ENCODE measurements around the gene PPOX. TPM values are rescaled to one million over a fixed set of nuclear protein-coding genes. Genes with fewer than 3 reads are reported as not detected.

The PPOX gene
- polyA plus RNA-seq (ENCODE audit: insufficient read length in 4 of 4): 10 to 100 TPM; 34.6 to 62.0 (median 49.4) TPM

DNA sequence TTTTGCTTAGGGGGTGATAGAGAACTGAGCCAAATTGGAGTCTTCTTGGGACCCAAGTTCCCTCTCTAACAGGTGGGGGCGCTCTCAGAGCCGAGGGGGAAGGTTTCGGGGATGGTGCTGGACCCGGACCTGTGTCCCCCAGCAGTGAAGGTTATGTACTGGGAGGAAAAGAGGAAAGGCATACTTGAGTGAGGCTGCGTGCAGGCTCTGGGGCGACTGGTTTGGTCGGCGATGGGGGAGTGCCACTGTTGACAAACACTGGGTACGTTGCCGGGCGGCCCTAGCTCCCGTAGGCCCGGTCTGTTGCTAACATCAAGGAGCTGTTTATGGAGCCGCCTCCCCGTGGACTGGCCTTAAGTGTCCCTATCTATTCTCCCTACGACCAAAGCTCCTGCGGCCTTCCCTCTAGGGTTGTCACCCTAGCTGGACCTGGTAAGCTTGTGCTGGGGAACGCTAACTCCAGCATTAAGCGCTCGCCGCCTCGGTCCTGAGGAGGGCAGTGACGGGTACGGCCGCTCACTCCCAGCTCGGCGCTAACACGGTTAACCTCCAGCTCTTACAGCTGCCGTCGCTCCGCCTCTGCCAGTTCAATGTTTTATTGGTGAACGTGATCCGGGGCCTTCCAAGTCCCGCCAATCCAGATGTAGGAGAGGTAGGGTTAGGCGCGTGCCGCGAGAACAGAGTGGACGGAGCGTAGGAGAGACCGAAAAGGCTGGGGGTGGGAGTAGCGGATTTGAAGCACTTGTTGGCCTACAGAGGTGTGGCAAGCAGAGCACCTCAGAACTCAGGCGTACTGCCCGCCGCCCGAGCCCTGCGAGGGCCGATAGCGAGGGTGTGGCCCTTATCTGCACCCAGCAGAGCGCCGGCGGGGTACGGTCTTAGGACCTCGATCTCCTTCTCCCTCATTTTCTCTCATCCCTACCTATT, at the start of gene PPOX:
TSS of gene PPOX (plus strand) at position 685 of the 927 bp plus-strand sequence. CDS start 422 bp downstream, outside the sequence.
- peak; percentile 87 to 97 (median 94) for DNase-seq (ENCODE audit: low read depth in 4 of 4, low spot score in 2 of 4)

DNA sequence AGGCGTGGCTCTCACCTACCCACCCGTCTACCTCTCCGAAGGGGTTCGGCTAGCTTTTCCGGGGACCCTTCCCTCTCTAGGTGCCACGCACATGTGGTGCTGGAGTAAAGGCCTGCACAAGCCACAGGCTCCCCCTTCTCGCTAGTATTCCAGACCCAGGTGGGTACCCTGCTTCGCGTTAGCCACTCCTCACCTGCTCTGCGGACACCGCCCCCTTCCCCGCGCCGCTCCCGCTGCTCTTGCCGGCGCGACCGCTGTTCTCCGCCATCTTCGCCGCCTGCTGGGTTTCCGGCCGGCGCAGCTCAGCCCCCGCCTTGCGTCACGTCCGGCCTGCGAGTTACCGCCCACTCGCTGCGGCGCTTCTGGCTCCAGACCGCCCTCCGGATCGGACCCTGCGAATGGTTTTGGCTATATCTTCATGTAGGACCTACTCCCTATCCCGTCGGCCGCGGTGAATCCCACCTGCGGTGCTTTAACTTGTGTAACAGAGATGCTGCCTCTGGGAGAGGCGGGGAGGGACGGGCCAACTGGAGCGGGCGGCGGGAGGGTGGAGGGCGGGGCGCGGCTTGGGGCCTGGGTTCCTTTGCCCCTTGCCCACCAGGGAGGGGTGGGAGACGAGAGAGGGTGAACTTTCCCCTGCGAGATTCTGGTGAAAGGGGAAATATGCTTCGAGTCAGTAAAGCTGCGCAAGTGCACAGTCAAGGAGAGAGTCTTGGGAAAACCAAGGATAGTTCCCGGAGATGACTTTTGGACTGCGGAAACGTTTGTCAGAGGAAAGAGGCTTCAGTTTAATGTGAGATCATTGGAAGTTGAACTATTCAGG, 48.3 kb upstream of the PPOX start, which contains the start of the genes NIT1 and PFDN2:
TSS of gene NIT1 (plus strand) at position 347 of the 823 bp plus-strand sequence. CDS start at position 419, 72 bp downstream.
TSS of gene PFDN2 (minus strand) at position 279 of the 823 bp plus-strand sequence. CDS start at position 268, 11 bp downstream.
- peak in 3 of 4 donors; percentile 79 to 82 (median 80) for DNase-seq (ENCODE audit: low read depth in 4 of 4, low spot score in 2 of 4)

DNA sequence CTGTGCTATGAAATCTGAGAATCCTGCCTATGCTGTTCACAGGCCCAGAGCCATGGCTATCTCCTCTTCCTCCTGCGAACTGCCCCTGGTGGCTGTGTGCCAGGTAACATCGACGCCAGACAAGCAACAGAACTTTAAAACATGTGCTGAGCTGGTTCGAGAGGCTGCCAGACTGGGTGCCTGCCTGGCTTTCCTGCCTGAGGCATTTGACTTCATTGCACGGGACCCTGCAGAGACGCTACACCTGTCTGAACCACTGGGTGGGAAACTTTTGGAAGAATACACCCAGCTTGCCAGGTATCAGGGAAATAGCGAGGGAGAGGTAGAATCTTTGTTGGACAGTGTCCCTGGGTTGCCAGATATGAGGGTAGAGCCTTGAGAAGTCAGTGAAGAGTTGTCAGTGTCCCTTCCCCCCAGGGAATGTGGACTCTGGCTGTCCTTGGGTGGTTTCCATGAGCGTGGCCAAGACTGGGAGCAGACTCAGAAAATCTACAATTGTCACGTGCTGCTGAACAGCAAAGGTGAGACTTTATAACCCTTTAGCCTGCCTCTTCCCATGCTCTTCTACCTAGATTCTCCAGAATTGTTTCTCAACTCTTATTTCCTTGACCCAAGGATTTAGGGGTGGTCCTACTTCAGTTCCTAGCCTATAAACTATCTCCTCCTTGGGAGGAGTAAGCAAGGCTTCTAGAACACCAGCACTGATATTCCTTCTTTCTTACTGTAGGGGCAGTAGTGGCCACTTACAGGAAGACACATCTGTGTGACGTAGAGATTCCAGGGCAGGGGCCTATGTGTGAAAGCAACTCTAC, 46.9 kb upstream of the PPOX start:
- no peak for DNase-seq (ENCODE audit: low read depth in 4 of 4, low spot score in 2 of 4)

DNA sequence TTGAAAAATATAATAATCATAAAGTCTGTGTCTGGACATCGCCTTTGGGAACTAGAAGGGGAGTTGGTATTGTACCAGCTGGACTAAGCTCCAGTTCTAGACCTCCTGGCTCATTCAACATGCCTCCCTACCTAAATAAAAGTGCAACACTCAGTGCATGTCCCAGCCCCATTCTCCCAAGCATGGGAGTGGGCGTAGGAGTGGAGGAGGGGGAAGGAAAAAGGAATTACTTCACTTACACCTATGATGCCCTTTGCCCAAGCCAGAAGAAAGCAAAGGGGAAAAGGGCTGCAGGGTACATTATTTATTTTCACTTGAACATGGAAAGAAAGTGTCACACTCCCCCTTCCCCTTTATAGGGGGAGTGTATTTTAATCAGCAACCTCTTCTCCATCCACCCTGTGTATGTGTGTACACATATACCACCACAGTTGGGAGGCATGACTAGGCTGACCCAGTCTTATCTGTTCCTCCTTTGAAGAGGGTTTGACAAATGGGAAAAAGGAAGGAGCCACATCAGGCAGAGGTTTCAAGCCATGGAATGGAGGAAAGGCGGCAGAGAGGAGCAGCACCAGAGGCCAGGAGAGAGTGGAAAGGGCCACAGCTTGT, 45.1 kb upstream of the PPOX start:
- DNase-seq (ENCODE audit: low read depth in 4 of 4, low spot score in 2 of 4): no peak

DNA sequence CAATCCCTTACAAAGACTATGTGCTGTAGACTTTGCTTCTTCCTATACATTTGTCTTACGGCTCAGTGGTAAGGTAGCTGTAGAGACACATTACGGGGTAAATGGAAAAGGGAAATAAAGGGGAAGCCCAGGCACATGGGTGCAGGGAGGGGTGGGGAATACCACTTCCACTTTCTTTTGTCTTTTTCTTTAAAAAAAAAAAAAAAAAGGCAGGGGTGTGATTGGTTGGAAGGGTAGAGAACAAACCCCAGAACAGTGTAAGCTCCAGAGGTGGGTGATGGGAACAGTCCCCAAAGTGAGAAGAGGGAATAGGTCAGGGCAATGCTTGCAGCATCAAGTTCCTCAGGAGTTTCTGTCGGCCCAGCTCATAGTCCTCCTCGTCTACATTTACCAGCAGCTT, 44.4 kb upstream of the PPOX start:
- DNase-seq (ENCODE audit: low read depth in 4 of 4, low spot score in 2 of 4): no peak

DNA sequence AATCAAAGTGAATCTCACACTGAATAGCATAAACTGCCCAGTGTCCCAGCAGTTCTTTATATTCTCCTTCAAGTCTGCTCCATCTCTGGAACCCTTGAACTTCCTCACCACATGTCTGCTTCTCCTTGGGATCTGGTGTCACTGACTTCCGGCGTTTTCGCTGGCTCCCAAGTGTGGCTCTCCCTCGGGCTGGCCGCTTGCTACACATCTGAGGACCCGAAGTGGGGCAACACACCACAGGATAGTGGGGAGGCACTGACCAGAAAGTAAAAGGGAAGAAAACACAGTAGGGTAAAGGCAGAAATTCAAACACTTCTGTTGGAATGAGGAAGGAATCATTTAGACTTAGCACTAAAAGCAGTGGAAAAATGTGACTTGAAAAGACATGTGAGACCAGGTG, 43.3 kb upstream of the PPOX start:
- DNase-seq (ENCODE audit: low read depth in 4 of 4, low spot score in 2 of 4): no peak

DNA sequence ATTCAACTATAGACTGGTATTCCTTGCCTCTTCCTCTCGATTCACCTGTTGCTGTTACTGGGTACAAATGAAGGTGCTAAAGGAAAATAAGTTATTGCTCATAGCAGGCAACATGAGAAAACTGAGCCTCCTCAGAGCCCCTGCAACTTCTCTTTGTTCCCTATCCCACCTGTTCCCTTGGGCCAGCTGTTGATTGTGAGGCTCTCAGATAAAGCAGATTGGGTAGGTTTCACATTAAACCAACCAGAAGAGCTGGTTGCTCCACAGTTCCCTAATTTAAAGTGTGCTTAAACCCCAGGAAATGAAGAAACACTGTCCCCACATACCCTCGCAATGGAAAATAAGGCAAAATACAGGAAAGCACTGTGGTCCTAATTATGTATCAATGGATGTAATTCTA, 38.6 kb upstream of the PPOX start:
- no peak for DNase-seq (ENCODE audit: low read depth in 4 of 4, low spot score in 2 of 4)

DNA sequence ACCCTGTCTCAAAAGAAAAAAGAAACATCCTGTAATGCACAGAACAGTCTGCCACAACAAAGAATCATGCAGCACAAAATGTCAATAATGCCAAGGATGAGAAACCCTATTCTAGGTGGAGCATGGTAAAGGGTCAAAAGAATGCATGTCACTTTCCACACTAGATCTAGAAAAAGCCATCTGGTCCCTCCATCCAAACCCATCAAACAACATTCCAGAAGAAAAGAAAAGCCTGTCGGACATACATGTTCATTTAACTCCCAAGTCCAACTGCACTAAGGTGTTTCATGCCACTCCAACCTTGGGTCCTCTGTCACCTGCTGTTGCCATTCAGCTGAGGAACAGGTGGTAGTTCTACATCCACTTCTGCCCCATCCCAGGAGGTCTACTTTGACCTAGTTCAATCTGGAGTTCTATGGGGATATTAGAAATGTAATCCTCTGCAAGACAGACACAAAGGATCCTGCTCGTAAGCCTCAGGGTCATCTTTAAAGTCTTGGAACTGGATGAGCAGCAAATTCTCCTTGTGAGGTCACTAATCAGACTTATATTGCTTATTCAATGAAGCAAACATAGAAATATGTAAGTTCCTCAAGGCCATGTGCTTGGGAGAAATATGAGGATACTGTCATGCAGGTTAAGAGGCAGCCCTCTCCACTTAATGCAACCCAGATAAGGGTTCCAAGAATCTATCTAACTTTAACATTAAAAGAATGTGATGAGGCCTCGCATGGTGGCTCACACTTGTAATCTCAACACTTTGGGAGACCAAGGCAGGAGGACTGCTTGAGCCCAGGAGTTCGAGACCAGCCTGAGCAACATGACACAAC, 37.4 kb upstream of the PPOX start:
- no peak for DNase-seq (ENCODE audit: low read depth in 4 of 4, low spot score in 2 of 4)

DNA sequence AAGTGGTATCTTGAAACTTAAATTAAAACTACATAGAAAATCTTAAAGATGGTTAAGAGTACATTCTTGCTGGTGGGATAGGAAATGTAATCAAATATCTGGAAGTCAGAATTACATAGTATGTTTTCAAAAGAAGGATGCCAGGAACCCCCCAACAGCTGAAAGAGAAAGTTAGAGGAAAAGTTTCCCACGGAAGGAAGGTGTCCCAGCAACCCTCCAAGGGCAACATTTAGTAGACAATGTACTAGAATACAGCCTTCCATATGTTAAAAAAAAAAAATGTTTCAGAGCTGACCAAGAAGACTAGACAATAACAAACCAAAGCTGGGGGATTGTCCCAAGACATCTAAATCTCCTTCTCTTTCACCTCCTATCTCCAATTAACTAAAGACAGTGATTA, 36.0 kb upstream of the PPOX start:
- no peak for DNase-seq (ENCODE audit: low read depth in 4 of 4, low spot score in 2 of 4)

DNA sequence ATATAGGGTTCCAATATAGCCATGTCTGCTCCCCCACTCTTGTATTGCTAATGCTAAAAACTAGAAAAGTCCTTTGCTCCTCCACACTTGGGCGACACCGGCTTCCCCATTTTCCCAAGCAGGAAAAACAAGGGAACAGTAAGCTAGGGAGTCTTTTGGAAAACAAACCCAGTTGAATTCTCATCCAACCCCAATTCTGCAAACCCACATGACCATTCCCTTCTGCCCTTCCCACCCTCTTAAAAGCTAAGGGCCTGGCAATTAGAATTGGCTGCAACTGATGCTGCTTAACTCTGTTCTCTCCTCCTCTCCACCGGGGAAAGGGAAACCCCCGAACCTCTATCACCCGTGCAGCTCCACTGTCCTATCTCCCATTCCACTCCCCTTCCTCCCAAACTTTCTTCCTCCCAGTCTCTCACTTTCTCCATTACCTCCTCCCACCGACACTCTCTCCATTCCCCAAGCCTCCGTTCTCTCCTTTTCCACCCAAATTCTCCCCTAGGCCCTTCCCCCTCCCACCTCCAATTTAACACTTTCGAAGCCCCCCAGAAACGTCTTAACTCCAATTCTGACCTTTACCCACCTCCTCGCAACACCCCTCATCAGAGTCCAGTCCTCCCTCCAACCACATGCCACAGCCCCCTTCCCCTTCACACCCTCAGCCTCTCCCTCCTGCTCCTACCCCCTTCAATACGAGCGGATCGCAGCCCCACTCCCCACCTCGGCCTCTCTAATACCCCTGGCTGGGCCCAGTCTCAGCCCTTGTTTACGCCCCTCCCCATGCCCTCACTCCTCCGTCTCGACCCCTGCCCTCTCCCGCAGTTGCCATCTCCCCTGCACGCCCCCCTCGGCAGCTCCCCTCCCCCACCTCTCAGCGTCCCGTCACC, 34.5 kb upstream of the PPOX start:
- peak in 1 of 4 donors; percentile 48 for DNase-seq (ENCODE audit: low read depth in 4 of 4, low spot score in 2 of 4)

DNA sequence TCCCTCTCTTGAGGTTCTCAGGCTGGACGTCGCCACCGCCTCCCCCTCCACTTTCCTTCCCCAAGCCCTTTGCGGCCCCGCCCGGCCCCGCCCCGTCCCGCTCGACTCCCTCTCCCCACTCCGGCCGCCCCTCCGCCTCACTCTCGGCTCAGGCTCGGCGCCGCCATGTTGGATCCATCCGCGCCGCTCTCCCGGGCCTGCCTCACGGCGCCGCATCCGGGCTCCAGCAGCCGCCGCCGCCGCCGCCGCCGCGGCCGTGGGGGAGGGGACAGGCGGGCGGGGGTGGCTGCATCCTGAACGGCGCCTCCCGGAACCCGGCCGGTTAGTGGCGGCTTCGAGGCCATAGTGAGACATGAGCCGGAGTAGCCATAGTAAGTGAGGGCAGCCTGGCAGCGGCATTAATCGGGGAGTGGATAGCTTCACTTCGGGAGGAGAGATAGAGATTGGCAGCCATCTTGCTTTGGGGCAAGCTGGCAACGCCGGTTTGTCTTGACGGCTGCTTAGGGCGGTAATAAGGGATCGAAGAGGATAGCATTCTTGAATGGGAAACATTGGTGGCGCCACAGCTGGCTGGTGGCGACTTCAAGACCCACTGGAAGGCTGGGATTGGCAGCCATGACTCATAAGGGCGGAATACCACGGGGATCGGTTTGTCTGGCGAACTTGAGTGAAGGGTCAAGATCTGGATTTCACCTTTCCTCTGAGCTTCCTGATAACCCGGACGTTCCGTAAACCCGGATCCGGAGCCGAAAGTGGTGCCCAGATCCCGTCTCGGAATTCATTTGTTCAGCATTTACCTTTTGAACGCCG, 33.6 kb upstream of the PPOX start, which contains the start of gene DEDD:
TSS of gene DEDD (minus strand) at position 258 of the 810 bp plus-strand sequence. CDS start 8,205 bp downstream, outside the sequence.
- DNase-seq (ENCODE audit: low read depth in 4 of 4, low spot score in 2 of 4): peak; percentile 76 to 90 (median 88)

DNA sequence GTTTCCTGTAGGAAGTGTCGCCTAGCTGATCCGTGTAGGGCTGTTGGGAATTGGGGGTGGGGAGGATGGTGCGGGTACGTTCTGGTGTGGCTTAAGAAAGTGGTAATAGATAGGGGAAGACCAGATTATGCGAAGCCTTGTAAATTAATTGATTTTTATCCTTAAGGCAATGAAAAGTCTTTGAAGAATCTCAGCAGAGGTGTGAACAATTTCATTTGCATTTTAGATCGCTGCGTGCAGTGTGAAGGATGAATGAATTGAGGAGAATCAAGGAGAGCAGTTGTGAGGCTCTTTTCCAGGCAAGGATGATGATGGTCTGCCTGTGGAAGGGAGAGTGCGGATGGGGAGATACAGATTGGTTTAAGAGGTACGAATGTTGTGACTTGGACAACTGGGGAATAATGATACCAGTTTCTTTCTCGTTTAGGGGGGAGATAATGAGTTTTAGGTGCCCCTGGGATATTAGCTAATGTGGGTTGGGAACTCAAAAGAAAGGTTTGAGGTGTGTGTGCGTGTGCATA, 32.9 kb upstream of the PPOX start:
- no peak for DNase-seq (ENCODE audit: low read depth in 4 of 4, low spot score in 2 of 4)

DNA sequence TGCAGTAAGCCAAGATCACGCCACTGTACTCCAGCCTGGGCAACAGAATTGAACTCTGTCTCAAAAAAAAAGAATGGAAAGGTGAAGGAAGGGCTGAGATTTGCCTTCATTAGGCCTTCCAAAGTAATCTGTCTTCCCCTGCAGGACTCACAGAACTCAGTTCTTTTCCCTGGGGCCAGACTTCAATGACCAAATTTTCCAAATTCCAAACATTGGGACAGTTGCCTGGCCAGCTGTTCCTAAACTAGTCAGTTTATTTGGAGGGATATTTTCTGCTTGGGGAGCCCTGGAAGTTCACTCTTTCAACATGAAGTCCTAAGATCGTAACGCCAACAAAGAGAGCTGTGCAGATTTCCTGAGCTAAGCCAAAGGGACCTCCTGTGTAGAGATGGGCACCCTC, 28.3 kb upstream of the PPOX start:
- DNase-seq (ENCODE audit: low read depth in 4 of 4, low spot score in 2 of 4): no peak

DNA sequence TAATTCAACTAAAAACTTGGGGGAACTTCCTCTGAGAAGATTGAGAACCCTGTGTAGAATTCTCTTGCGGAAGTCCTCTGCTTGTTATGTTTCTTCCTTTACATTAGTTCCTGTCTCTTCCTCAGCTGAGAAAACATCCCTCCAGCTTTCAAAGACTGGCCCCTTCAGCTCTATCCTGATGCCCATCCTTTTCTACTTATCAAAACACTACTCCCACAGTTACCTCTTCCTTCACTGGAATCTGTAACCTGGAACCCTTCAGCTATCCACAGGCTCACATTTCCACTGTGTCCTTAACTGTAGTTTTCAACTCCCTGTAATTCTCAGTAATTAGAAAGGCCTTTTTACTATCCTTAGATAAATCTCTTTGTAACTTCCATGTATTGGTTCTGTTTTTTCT, 27.8 kb upstream of the PPOX start:
- peak in 1 of 4 donors; percentile 16 for DNase-seq (ENCODE audit: low read depth in 4 of 4, low spot score in 2 of 4)

DNA sequence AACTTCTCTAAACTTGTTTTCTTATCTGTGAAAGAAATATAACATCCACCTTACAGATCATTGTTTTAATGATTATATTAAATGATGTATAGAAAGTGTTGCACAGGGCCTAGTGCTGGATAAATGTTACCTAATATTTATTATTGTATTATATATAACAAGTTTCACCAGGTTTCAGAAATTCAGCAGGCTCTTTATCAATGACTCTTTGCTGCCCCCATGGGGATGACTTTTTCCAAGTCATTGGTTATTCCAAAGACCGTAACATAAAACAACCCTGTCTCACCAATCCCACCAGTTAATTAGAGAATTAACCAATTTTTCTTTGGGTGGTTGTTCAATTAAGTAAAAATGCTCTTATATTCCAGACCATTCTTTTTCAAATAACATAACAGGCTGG, 26.5 kb upstream of the PPOX start:
- peak in 1 of 4 donors; percentile 38 for DNase-seq (ENCODE audit: low read depth in 4 of 4, low spot score in 2 of 4)

DNA sequence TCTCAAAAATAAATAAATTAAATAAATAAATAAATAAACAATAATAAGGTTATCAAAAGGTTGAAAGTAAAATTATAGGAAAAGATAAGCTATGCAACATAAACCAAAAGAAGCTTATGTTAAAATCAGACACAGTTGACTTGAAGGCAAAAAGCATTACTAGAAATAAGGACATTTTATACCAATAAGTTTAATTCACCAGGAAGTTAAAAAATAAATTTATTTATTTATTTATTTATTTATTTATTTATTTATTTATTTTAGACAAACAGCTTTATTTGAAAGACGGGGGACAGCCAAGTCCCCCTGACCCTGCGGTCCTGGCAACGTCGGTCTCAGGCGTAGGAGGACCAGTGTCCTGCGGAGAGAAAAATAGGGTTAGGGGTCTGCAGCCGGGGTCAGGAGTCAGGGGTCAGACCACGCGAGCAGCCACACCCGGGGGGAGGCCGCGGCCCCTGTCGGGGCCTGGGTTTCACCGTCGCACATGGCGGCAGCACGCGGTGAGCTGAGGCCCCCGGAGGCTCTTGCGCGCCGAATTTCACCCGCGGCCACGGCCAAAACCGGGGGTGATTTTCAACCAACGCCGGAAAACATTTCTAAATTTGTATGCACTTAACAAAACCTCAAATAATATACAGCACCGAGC, 25.3 kb upstream of the PPOX start:
- DNase-seq (ENCODE audit: low read depth in 4 of 4, low spot score in 2 of 4): no peak

All from left renal cortex interstitium (tissue), 4 donors.